PFSK-1 (cell line): ENCODE results near the gene MAST1.

Experiments
- REST ChIP-seq, 2 experiments: IDR thresholded peaks; 2 replicates each; pipeline versions ENCODE4 v1.6.1 to v1.8.0; 2011 to 2012; ENCODE audit warnings: low read depth in 2 of 2, low read length in 2 of 2, control low read depth in 1 of 2, inconsistent platforms in 1 of 2, mild to moderate bottlenecking in 1 of 2, moderate library complexity in 1 of 2; ENCODE audit not compliant: insufficient read depth in 1 of 2
- TAF1 ChIP-seq: IDR thresholded peaks from 2 replicates; pipeline ENCODE4 v1.6.1; 2012; ENCODE audit warnings: low read length, control low read depth, borderline replicate concordance; ENCODE audit not compliant: insufficient read depth

DNA sequence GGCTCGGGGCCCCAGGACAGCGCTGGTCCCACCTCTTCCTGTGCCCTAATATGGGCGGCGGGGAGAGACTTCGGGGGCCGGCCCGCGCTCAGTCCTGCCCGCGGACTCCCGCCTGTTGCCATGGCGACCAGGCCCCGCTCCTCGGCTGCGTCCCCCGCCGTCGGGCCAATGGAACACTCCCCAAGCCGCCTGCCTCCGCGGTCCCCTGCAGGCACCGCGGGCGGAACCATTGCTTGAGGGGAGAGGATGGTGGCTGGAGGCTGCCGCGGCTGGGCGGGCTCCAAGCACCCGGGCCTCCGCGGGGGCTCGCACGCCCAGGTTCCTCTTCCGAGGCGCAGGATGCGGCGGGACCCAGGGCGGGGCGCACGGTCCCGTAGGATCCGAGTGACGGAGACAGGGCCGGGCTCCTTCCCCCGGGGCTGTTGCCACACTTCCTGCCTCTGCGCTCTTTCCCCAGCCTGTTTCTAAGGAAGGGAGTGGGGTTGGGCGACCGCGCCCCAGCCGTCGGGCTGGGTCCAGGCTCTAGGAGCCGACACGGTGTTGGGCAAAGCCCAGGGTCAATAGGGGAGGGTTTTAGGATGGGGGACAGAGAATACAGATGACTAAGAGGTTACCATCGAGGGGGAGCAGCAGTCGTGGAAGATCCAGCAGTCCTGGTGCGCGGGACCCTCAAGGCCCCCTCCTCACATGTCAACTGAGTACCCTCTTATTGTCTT lies 48.3 kb upstream of the MAST1 start:
- TF ChIP-seq REST (IDR thresholded peaks at IDR 0.05; ENCODE audit: insufficient read depth in 1 of 2, low read depth in 2 of 2, low read length in 2 of 2) (no peak), TAF1 (no peak)
